ENCODE measurements around the gene RNF10. TPM values are rescaled to one million over a fixed set of nuclear protein-coding genes. Genes with fewer than 3 reads are reported as not detected.
"Not testable (repeated sequence)": the region's sequence is repeated elsewhere in the genome, so short reads cannot be mapped to it uniquely, and the experiment has no call there.

Gene RNF10
- total RNA-seq, 1 experiment from 2014 or later: 74.5 TPM

DNA sequence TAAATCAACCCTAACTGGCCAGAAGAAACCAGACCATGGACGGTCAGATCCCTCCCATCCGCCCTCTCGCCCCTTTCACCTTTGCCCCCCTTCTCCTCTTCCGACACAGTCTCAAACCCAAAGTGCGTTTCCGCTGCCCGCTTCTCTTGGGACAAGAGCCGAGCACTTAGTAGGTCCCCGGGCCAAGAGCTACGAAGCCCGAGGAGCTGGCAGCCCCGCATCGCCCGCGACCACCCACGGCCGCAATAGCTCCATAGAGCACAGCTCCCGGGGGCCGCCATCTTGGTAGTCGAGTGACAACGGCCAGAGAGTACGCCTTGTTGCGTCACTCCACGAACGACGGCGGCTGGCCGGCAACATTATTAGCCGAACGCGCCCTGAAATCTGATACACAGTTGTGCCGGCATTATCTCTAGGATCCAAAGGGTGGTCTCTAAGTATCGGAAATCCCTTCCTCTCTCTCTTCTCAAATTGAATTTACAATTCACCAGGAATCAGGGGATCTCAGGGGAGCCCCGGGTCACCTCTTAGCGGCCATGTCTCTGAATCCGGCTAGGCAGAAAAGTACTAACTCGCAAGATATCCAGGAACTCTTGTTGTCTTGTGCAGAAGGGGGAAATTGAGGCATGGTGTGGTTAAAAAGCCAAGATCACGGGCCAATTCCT is 5.2 kb upstream of the RNF10 start, which contains the start of gene COQ5:
Gene COQ5 (minus strand): TSS at position 298 of the 665 bp plus-strand sequence. CDS start 17 bp downstream, at position 281.
- peak; percentile 90 for DNase-seq (ENCODE audit: low read depth)

DNA sequence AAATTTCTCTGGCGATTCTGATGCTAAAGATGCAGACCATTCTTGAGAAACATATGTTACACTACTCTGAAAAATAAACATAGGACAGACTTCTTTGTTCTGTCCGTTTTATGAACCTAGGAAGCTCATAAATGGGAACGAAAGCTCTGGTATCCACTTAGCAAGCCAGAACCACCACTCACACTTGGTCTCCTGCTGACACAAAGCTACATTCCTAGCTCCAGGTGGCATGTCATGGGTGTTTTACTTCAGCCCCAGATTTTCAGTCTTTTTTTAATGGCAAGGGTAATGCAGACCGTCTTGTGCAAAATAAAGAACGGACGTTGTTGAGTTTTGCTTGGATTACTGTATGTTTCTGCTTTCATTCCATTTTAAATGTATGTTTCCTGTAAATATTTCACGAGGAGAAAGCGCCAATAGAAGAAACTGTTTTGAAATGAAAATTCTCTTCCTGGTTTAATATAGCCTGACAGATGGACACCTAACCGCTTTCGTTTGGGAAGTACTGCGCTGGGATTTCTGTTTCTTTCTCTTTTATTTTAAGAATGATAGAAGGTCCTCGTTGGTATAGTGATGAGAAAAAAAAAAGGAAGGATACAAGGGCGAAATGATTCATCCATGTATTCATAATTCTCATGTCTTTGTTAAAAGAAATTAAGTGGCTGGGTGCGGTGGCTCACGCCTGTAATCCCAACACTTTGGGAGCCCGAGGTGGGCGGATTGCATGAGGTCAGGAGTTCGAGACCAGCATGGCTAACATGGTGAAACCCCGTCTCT is 4.3 kb upstream of the RNF10 start:
- peak; percentile 74 for DNase-seq (ENCODE audit: low read depth)

DNA sequence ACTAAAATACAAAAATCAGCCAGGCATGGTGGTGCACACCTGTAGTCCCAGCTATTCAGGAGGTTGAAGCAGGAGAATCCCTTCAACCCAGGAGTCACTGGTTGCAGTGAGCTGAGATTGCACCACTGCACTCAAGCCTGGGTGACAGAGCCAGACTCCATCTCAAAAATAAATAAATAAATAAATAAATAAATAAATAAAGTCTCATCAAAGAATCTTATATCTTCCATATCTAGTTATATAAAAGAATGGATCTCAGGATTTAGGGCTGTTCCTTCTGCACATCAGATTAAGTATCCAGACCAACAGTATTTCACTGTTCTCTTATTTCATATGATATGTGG is 3.8 kb upstream of the RNF10 start:
- DNase-seq (ENCODE audit: low read depth): not testable (repeated sequence)

DNA sequence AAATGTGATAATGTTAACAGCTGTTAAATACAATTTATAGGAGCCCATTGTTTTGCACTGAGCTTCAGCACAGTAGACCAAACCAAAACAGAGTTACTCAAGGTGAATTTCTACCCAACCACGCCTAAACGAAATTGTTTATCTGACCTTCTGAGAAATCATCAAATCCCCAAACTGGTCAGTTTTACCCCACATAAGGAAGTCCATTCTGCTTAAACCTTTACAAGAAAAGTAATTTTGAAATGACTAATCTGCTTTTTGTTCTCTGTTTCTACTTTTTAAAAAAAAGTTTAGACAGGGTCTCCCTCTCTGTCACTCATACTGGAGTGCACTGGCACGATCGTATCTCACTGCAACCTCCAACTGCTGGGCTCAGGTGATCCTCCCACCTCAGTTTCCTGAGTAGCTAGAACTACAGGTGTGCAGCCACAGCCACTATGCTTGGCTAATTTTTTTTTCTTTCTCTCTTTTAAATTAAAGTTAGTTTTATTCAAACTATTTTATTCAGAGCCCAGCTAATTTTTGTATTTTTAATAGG is 1.4 kb upstream of the RNF10 start:
- DNase-seq (ENCODE audit: low read depth): no peak

DNA sequence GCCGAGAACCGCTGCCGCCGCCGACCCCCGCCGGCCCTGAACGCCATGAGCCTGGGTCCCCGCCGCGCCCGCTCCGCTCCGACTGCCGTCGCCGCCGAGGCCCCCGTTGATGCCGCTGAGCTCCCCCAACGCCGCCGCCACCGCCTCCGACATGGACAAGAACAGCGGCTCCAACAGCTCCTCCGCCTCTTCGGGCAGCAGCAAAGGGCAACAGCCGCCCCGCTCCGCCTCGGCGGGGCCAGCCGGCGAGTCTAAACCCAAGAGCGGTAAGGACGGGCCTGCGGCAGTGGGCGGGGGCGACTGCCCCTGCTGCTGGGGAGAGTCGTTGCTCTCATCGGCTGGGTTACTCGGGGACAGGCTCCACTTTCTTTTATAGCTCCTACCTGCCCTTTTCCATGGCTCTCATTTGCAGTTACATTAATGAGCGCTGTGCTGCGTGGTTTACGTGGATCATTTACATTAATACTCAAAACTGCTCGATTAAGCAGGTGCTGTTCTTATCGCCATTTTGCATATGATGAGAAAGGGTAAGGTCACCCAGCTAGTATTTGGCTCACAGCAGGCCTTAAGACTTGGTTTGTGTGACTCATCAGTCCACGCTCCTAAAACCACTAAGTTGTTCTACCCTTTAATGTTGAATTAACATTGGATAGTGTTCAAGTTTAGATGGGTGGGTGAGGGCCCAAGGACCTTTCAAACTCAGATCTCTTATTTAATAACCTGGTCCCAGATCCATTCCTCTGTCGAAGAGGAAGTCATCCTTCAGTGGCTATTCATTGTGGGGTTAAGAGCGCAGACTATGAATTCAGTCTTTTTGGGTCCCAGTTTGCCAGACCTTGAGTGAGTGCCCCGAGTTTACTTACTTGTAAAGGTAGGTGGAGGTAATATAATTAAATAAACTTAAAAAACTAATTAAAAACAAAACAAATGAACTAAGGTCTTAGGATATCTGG is 823 bp downstream of the RNF10 start:
- peak; percentile 78 for DNase-seq (ENCODE audit: low read depth)

DNA sequence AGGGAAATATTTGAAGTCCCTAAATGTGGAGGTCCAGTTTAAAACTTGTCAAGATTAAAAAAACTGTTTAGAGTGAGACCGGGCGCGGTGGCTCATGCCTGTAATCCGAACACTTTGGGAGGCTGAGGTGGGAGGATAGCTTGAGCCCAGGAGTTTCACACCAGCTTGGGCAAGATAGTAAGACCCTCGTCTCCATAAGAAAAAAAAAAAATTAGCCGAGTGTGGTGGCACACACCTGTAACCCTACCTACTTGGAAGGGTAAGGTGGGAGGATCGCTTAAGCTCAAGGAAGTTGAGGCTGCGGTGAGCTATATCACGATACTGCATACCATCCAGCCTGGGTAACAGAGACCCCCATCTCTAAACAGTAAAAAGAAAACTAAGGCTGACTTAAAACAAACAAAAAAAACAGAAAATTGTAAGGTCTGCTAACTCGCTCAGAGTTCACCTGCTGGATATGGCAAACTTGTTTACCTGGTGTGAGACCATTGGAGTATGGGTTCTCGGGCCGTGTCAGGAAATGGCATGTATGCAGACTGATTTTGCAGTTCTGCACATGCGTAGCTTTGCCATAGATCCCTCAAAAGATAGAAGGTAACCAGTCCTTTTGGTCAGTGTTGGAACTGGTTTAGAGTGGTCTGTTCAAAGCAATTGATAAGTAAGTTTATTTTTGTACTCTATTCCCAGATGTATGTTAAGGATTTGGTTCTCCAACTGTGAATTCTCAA is 2.1 kb downstream of the RNF10 start:
- no peak for DNase-seq (ENCODE audit: low read depth)

DNA sequence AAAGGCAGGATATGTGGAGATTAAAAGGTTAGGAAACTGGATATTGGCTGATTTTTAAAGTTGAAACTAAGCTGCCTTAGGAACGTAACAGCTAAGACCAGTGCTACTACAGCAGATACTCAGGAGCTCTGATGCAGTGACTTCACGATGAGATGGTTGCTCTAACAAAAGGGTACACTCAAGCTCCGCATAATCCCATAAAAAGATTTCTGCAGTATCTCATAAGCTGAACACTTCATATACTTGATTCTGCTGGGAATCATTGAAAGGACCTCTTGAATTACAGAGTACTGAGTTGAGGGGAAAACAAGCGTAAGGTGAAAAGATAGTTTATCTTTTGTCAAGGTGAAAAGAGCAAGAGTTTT is 3.7 kb downstream of the RNF10 start:
- no peak for DNase-seq (ENCODE audit: low read depth)

DNA sequence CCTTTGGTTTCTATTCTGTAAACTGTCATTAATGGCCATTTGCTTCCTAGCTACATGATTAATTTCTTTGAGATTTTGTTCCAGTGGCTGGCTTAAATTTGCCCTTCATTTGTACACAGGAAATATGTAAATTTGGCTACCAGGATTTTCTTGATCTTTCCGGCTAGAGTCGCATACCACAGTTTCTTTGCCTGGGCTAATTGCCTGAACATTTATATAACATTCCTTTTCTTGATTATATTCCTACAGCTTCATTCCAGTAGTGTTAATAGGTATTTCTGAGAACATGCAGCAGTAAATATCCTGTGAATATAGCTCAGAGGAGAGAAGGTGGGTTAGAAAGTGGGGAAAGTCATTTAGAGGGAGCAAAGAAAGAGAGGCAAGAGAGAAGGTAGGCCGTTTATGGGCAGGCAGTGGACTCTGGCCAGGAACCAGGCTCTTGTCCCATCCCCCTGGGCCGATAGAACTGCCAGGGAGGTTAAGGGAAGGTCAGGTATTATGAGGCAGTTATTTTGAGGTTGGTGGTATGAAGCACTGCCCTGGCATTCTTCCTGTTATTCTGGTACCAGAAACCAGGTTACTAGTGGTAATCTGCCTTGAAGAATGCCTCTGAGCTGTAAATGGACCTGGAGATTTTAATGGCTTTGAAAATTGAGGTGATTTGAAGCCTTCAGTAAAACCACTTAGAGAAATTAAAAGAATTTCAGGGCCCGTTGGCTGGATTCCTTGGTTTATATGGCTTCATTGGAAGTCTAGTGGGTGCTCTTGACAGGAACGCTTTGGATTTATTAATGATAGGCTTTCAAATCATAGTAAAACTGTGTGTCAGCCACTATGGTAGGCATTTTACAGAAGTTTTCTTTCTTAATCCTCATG is 4.4 kb downstream of the RNF10 start:
- DNase-seq (ENCODE audit: low read depth): peak; percentile 72

DNA sequence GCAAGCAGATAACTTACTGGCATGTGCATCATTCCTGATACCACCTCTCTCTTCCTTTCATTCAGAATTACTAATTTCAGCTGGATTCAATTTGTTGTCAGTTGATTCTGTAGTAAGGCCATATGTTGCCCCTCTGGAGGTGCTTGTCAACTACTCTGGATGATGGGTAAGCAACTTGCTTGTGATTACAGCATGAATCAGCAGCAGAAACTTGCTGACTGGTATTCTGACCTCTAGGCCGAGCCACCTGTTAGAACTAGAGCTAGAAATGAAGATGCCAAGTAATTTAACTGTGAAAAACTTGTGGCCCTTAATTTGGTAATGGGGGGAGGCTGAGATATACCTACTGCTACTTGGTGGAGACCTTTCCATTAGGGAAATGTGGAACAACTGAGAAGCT is 5.1 kb downstream of the RNF10 start:
- no peak for DNase-seq (ENCODE audit: low read depth)

DNA sequence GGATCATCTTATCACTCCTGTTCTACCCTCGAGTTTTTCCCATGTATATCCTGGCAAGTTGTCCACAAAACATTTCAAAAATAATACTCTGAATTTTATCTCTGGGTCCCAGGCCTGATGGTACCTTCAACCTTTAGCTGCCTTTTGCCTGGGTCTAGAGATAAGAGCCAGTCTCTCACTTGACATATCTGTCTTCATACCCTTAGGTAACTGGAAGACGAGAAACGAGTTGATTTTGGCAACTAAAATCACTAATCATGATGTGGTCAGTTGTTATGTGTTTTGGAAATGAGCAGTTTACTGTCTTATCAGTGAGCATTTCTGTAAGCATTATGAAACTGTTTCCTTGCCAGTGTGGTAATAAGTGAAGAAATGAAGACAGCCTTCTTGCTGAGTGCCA is 6.3 kb downstream of the RNF10 start:
- DNase-seq (ENCODE audit: low read depth): no peak

DNA sequence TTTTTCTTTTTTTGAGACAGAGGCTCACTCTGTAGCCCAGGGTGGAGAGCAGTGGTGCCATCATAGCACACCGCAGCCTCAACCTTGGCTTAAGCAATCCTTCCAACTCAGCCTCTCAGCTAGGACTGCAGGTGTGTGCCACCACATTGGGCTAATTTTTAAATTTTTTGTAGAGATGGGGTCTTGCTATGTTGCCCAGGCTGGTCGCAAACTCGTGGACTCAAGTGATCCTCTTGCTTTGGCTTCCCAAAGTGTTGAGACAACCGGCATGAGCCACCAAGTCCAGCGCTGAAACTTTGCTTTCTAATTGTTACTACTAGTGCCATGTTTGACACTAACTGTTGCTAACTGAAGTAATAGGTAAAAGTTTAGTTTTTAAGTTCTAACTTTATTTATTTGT is 8.0 kb downstream of the RNF10 start:
- no peak for DNase-seq (ENCODE audit: low read depth)

DNA sequence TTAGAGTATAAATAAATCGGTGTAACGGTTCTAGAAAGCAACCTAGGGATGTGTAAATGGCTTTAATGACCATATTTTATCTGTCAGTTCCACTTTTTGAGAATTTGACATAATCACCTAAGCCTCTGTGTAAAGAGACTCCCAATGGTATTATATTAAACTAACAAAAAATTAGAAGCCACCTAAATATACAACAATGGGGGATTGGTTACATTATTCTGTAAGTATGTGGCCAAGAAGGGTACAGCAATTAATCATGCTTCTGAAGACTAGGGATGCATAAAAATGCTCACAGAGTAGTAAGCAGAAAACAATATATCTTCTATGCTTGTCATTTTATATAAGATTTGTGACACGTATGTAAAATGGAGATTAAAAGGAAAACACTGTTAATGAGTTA is 10.5 kb downstream of the RNF10 start:
- DNase-seq (ENCODE audit: low read depth): no peak

DNA sequence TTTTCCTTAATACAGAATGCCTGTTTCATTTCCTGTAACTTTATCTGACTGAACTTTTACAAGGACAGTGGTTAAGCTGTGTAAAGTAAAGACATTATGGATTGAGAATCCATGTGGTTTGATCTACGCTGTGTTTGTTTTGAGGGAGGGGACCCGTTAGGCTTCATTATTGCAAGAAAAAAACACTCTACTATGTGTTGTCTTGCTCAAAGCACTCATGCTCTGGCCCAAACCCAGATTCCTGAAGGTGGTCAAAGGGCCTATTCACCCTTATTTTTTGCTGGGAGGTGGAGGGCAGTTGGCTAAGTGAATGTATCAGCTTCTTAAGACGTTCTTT is 11.9 kb downstream of the RNF10 start:
- DNase-seq (ENCODE audit: low read depth): no peak

DNA sequence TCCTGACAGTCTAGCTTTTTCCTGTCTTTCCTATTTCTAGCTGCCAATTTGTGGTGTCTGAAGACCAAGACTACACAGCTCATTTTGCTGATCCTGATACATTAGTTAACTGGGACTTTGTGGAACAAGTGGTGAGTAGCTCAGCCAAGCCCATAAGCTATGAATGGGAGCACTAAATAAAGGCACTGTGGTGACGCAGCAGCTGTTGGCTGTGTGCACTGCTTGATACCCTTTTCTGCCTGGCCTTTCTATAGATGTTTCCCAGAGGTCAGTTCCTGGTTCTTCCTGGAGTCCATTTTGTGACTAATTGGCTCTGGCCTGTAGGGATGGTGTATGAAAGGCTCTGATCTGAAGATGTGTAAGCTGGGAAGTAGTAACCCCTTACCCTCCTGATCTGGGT is 20.5 kb downstream of the RNF10 start:
- no peak for DNase-seq (ENCODE audit: low read depth)

DNA sequence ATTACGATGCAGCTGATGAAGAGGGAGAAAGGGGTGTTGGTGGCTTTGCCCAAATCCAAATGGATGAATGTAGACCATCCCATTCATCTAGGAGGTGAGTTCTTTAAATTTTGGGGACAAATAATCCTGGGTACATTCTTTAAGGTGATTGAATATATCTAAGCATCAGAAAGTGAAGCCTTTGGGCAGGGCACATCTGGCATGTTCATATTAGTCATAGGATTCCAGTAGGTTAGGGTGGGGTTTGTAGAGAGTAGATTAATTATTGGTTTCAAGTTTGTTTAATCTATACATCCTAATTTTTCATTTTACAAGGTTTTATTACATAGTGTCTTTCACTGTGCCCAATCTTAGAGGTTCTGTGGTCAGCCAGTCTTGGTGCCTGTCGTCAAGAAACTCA is 23.4 kb downstream of the RNF10 start:
- DNase-seq (ENCODE audit: low read depth): no peak

DNA sequence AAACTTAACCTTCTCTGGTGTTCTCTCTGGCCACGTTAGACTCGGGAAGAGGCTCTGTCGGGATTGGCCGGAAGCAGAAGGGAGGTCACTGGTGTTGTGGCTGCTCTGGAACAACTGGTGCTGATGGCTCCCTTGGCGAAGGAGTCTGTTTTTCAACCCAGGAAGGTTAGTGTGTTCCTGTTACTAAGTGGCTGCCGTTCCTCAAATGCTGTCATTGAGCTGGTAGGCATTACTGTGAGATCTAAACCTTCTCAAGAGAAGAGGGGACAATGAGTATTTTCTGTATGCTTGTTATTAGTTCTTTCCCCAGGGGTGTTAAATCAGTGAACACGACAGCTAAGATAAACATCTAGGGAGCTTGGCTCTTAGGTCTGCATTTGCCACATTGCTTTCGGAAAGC is 28.8 kb downstream of the RNF10 start:
- no peak for DNase-seq (ENCODE audit: low read depth)

DNA sequence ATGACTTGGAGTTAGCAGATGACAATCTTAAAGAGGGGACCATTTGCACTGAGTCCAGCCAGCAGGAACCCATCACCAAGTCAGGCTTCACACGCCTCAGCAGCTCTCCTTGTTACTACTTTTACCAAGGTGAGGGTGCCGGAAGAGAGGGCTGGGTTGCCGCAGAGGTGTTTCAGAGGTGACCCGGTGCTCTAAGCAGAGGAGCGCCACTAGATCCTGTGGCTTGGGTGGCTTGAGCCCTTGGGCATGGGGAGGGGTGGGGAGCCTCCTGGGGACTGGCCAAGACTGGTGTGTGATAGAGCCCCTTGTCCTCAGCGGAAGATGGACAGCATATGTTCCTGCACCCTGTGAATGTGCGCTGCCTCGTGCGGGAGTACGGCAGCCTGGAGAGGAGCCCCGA is 29.3 kb downstream of the RNF10 start:
- no peak for DNase-seq (ENCODE audit: low read depth)

DNA sequence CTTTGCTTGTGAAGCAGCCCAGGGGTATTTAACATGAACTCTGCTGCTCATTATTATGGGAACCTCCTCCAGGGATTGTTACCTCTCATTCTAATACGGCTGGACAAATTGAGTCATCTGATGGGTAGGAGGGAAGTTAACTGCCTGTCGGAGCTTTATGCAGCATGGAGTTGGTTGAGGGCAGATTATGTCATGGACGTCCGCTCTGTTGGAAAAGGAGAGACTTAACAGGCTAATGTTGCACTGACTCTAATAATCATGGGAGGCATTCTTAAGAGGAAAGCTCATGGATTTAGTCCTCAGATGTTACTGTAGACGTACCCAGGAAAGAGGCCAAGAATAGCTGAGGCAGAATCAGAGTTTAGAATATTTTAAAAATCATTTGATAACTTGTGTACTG is 37.1 kb downstream of the RNF10 start:
- DNase-seq (ENCODE audit: low read depth): no peak

DNA sequence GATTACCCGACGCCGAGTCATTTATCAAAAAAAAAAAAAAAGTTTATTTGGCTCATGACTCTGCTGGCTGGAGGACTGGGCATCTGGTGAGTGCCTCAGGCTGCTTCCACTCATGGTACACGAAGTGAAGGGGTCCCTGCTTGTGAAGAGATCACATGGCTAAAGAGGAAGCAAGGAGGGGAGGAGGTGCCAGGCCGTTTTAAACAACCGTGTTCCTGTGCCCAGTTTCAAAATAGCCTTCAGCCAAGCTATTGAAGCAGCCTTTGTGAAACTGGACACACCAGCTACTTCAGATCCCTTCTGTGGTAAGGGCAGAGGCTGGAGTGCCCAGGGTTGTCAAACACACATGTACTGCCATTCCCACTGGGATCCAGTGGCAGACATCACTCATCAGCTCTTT is 39.4 kb downstream of the RNF10 start:
- no peak for DNase-seq (ENCODE audit: low read depth)

DNA sequence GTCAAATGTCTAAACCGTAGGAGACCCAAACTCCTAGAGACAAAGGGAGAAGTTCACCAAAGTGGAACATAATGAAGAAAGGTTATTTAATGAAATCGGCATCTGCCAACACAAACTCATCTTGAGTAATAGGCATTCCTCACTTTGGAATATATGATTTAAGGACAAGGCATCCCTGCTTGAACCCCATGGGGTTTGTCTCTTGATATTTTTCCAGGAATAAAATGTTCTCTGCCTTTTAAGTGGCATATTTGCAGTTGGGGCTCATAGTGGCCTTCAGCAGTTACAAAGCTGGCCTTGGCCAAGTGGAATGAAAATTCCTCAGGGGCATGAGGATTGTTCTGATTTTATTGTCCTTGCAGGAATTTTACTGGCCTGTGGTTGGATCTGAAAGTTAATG is 40.0 kb downstream of the RNF10 start:
- DNase-seq (ENCODE audit: low read depth): no peak

DNA sequence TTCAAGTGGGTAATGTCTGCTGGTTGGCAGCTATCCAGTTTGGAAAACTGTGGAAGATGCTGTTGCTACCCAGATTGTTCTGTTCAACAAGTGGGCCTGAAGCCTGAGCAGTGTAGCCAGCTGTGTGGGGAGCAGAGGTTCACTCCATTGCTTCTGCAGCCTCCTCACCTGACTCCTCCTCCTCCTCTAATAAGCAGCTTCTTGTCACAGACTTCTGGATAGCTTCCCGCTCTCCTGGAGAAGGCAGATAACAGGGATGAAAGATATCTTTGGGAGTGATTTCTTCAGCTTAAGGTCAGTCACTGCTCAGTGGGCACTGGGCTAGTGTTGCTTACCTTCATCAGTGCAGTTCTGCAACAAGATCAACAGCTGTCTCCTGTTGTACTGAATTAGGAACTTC is 45.0 kb downstream of the RNF10 start:
- no peak for DNase-seq (ENCODE audit: low read depth)

Data from Daoy (cell line).